GM12891 (cell line): ENCODE data around the gene TSPAN11.

Source experiments
- POLR2A ChIP-seq: IDR thresholded peaks from 2 replicates; pipeline ENCODE4 v1.6.1; 2011; ENCODE audit warnings: low read depth, low read length, control low read depth
- POLR2AphosphoS5 ChIP-seq: IDR thresholded peaks from 2 replicates; pipeline ENCODE4 v1.6.1; 2011; ENCODE audit warnings: low read depth, low read length, control low read depth
- POU2F2 ChIP-seq: IDR thresholded peaks from 2 replicates; pipeline ENCODE4 v1.6.1; 2011; ENCODE audit warnings: low read depth, mild to moderate bottlenecking, control low read depth, low read length, moderate library complexity
- TAF1 ChIP-seq: IDR thresholded peaks from 2 replicates; pipeline ENCODE4 v1.6.1; 2011; ENCODE audit warnings: low read depth, low read length, control low read depth

- no peak for TF ChIP-seq POLR2A
- no peak for TF ChIP-seq TAF1
- TF ChIP-seq POLR2AphosphoS5: no peak
- no peak for TF ChIP-seq POU2F2
These were observed 63.8 kb downstream of the TSPAN11 start for GRCh38 chr12:30990316-30990715.
